ENCODE data around the gene RAET1E. TPM values are rescaled to one million over a fixed set of nuclear protein-coding genes. Genes with fewer than 3 reads are reported as not detected.
"Not testable (repeated sequence)": the region's sequence is repeated elsewhere in the genome, so short reads cannot be mapped to it uniquely, and the experiment has no call there.

Gene RAET1E
- total and polyA plus RNA-seq, 2 donors (not counting 3 experiments of a cell fraction or from before 2014, with no cell fraction given), result 0.04 TPM; not detected in 1

- Histone ChIP-seq H3K27ac (ENCODE audit: insufficient read depth, low read depth, low read length) (no peak within 1 kb of the TSS), H3K9ac (replicated peaks; ENCODE audit: extremely low read depth, insufficient read depth, low read length) (no peak within 1 kb of the TSS), H3K4me2 (ENCODE audit: insufficient read depth, low read length) (peak within 1 kb of the TSS; percentile 42), H3K4me3 (replicated peaks in 1 of 3; ENCODE audit: insufficient read depth in 1 of 3, low read depth in 1 of 3, low read length in 3 of 3) (peak within 1 kb of the TSS; percentile 9 to 57 (median 17)), H3K36me3 (ENCODE audit: control insufficient read depth in 2 of 2, extremely low read depth in 1 of 2, insufficient read depth in 2 of 2, low read length in 2 of 2) (no peaks in the 10 kb centered on the region), H3K9me1 (replicated peaks; ENCODE audit: control insufficient read depth, extremely low read depth, insufficient read depth, low read length) (no peaks in the 10 kb centered on the region), H4K20me1 (replicated peaks; ENCODE audit: control insufficient read depth, extremely low read depth, insufficient read depth, low read length) (no peaks in the 10 kb centered on the region), H3K27me3 (ENCODE audit: control insufficient read depth in 2 of 2, insufficient read depth in 2 of 2, low read length in 2 of 2) (peaks cover 9 to 11% of the 10 kb centered on the region in 2 experiments), H3K4me1 (ENCODE audit: control insufficient read depth, extremely low read depth, insufficient read depth, low read length) (peaks cover 4% of the 10 kb centered on the region), H3K9me3 (replicated peaks; ENCODE audit: control insufficient read depth, insufficient read depth, low read length) (no peaks in the 10 kb centered on the region), H2AFZ (ENCODE audit: low read depth, low read length) (peak within 1 kb of the TSS; percentile 83), H3K79me2 (ENCODE audit: control insufficient read depth, insufficient read depth, low read length) (no peaks in the 10 kb centered on the region)
- DNase-seq (ENCODE audit: low read depth, low spot score) (peak; percentile 94), FAIRE-seq (peak; percentile 97)
- dilution Hi-C loops (cut with MboI; ENCODE audit: extremely low pct_ligation_motif_present, low sequenced_read_pairs), result no loop called here
- intact Hi-C loops (cut with micrococcal nuclease), result loop anchor here (5.0 to 10.0 kb wide), 2 partner anchors 355 to 898 kb away; partner anchors contain the start of gene GINM1
- no TSS peak for BruUV-seq (replicated peaks)
- ChIA-PET CTCF (interaction anchor here (0.6 to 1.5 kb wide), 7 partner anchors 18 to 94 kb away, joined by 3 to 5 read pairs (median 4); no protein-coding TSS in a partner anchor), POLR2A (interaction anchor here (0.7 kb wide), 1 partner anchor 75 kb away, joined by 3 read pairs; no protein-coding TSS in a partner anchor)
- TF ChIP-seq POLR2A (IDR thresholded peaks at IDR 0.05; ENCODE audit: low read depth, low read length) (peak; percentile 33), POLR2AphosphoS5 (IDR thresholded peaks at IDR 0.05; ENCODE audit: insufficient read depth, low read depth, low read length) (peak; percentile 22), MAX (IDR thresholded peaks at IDR 0.05; ENCODE audit: insufficient read depth, insufficient read length) (no peak)
Observed at GRCh38 chr6:149922642-149923326, 24.9 kb upstream of the RAET1E start, which contains the start of gene RAET1G. RAET1G (minus strand) TSS chr6:149923121; CDS start chr6:149923010, 111 bp downstream.

- H3K4me1 ChIP-seq (ENCODE audit: control insufficient read depth, extremely low read depth, insufficient read depth, low read length); dilution Hi-C loops (cut with MboI; ENCODE audit: extremely low pct_ligation_motif_present, low sequenced_read_pairs); H2AFZ ChIP-seq (ENCODE audit: low read depth, low read length); H3K4me2 ChIP-seq (ENCODE audit: insufficient read depth, low read length); FAIRE-seq; H3K9ac ChIP-seq (replicated peaks; ENCODE audit: extremely low read depth, insufficient read depth, low read length); H3K79me2 ChIP-seq (ENCODE audit: control insufficient read depth, insufficient read depth, low read length); H3K4me3 ChIP-seq (replicated peaks in 1 of 3; ENCODE audit: insufficient read depth in 1 of 3, low read depth in 1 of 3, low read length in 3 of 3); H3K9me3 ChIP-seq (replicated peaks; ENCODE audit: control insufficient read depth, insufficient read depth, low read length); H3K27ac ChIP-seq (ENCODE audit: insufficient read depth, low read depth, low read length); H4K20me1 ChIP-seq (replicated peaks; ENCODE audit: control insufficient read depth, extremely low read depth, insufficient read depth, low read length); H3K9me1 ChIP-seq (replicated peaks; ENCODE audit: control insufficient read depth, extremely low read depth, insufficient read depth, low read length); H3K36me3 ChIP-seq (ENCODE audit: control insufficient read depth in 2 of 2, extremely low read depth in 1 of 2, insufficient read depth in 2 of 2, low read length in 2 of 2); DNase-seq (ENCODE audit: low read depth, low spot score); BruUV-seq (replicated peaks): not testable (repeated sequence)
- POLR2A ChIA-PET, result interaction anchor here (0.7 kb wide), 1 partner anchor 75 kb away, joined by 3 read pairs; no protein-coding TSS in a partner anchor
- intact Hi-C loops (cut with micrococcal nuclease), result loop anchor here (5.0 to 10.0 kb wide), 2 partner anchors 355 to 897 kb away; partner anchors contain the start of gene GINM1
- CTCF ChIA-PET, result interaction anchor here (0.6 to 1.5 kb wide), 7 partner anchors 17 to 95 kb away, joined by 3 to 5 read pairs (median 4); no protein-coding TSS in a partner anchor
- H3K27me3 ChIP-seq (ENCODE audit: control insufficient read depth in 2 of 2, insufficient read depth in 2 of 2, low read length in 2 of 2), result peaks cover 9 to 11% of the 10 kb centered on the region in 2 experiments
Observed at GRCh38 chr6:149922091-149922490, 24.2 kb upstream of the RAET1E start.
